ENCODE results near the gene ARAP1.

The ARAP1 gene

GRCh38 chr11:72760539-72761405 lies 8.6 kb upstream of the ARAP1 start:
- DNase-seq: no peak

- no peak for DNase-seq
Measured at GRCh38 chr11:72759468-72759985, 7.3 kb upstream of the ARAP1 start.

- DNase-seq: no peak
Measured at GRCh38 chr11:72758690-72759389, 6.6 kb upstream of the ARAP1 start.

- DNase-seq: no peak
Measured at GRCh38 chr11:72758304-72758689, 6.1 kb upstream of the ARAP1 start.

GRCh38 chr11:72755713-72756285 lies 3.6 kb upstream of the ARAP1 start:
- DNase-seq: no peak

GRCh38 chr11:72754544-72755155 lies 2.4 kb upstream of the ARAP1 start:
- no peak for DNase-seq

DNA sequence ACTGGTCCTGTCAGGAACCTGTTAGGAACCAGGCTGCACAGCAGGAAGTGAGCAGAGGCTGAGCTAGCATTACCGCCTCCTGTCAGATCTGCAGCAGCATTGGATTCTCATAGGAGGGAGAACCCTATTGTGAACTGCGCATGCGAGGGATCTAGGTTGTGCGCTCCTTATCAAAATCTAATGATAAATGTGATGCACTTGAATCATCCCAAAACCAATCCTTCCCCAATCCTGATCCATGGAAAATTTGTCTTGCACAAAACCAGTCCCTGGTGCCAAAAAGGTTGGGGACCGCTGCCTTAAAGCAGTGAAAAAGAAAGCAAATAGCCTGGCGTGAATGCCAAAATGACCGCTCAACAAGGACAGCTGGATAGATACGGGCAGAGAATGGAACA lies 1.9 kb upstream of the ARAP1 start:
- DNase-seq: no peak

GRCh38 chr11:72753341-72754148 lies 1.3 kb upstream of the ARAP1 start:
- DNase-seq: no peak

GRCh38 chr11:72751116-72752087 lies 806 bp downstream of the ARAP1 start:
- DNase-seq: no peak

DNA sequence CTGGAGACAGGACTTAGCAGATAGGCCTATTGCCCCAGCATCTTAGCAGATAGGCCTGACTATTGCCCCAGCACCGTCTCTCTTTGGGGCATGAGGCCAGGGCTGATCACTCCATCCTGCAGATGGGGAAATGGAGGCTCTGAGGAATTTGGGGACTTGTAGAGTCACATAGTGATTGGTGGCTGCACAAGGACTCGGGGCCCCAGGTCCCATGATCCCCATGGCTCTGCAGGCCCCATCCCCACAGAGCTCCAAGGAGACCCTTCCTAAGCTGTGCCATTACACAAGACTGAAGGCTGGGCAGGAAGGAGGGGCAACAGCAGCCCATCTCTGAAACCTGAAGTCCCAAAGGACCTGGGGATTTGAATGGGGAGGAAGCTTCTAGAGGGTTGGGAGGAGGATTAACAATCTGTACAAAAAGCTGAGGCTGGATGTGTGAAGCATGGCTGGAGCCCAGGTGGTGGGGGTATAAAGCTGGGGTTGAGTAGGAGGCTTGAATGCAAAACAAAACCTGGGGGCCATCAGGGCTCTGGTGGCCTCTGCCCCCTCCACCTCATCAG lies 1.6 kb downstream of the ARAP1 start:
- DNase-seq: no peak

GRCh38 chr11:72750086-72750485 lies 2.1 kb downstream of the ARAP1 start:
- no peak for DNase-seq

GRCh38 chr11:72747289-72747855 lies 4.8 kb downstream of the ARAP1 start:
- no peak for DNase-seq

- no peak for DNase-seq
Measured at GRCh38 chr11:72746821-72747220, 5.4 kb downstream of the ARAP1 start.

GRCh38 chr11:72745925-72746550 lies 6.2 kb downstream of the ARAP1 start:
- DNase-seq: no peak

- no peak for DNase-seq
Measured at GRCh38 chr11:72745511-72745910, 6.7 kb downstream of the ARAP1 start.

DNA sequence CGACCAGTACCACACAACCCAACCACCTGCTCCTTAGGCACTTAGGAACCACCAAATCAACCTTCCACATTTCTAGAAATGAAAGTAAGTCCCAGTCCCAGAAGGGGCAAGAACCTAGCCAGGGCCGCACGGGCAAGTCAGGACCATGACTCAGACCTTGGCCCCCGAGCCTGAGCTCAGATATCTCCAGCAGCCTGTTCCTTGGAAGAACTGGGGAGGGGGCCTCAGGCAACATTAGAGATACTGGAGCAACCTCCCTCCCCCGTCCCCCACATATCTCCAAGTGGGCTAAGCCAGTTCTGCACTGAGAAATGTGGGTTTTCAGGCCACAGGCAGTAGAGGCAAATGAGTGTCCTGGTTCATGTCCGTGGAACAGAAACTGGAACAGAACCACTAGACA lies 7.7 kb downstream of the ARAP1 start:
- no peak for DNase-seq

DNA sequence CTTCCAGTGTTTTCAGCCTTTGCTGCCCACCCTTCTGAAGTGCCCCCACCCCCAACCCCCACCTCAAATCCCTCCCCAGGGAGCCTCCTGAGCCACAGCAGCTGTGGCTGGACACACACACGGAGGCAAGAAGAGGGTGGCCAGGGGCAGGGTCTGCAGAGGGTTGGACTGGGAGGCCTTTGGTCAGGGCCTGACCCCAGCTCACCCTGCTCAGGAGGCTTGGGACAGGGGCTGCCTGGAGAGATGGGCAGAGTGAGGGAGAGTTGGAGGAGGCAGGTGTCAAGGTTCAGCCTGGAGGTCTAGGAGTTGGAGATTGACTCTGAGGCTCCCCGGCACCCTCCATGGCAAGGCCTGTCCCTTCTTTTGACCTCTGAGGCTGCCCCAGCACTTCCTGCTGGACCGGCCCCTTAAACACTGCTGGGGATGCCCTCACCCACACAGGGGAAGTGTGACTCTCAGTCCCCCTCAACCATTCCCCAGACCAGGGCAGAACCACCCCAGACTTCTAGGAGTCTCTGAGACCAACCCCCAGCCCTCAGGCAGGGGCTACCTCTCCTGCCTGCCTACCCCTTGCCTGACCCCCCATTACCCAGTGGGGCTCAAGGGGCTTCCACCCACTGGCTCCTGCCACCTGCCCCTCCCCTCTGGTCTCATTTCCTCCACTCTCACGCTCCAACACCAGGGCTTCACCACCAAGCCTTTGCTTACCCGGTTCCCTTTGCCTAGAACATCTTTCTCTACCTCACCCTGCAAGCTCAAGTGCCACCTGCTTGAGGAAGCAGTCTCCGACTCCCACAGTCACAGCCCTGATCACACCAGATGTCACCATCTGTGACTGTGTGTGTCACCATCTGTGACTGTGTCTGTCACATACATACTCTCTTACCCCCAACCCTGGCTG lies 8.6 kb downstream of the ARAP1 start:
- no peak for DNase-seq

GRCh38 chr11:72742513-72743320 lies 9.5 kb downstream of the ARAP1 start:
- no peak for DNase-seq

Measured in amniotic stem cell (primary cell).